ENCODE measurements around the gene CCL25.

CCL25 gene

GRCh38 chr19:8085598-8086408, 33.2 kb downstream of the CCL25 start:
- no peak for DNase-seq (ENCODE audit: low spot score)
- TF ChIP-seq, protein P1, sequence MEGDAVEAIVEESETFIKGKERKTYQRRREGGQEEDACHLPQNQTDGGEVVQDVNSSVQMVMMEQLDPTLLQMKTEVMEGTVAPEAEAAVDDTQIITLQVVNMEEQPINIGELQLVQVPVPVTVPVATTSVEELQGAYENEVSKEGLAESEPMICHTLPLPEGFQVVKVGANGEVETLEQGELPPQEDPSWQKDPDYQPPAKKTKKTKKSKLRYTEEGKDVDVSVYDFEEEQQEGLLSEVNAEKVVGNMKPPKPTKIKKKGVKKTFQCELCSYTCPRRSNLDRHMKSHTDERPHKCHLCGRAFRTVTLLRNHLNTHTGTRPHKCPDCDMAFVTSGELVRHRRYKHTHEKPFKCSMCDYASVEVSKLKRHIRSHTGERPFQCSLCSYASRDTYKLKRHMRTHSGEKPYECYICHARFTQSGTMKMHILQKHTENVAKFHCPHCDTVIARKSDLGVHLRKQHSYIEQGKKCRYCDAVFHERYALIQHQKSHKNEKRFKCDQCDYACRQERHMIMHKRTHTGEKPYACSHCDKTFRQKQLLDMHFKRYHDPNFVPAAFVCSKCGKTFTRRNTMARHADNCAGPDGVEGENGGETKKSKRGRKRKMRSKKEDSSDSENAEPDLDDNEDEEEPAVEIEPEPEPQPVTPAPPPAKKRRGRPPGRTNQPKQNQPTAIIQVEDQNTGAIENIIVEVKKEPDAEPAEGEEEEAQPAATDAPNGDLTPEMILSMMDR (IDR thresholded peaks at IDR 0.05; ENCODE audit: borderline replicate concordance, control extremely low read depth, extremely low read depth, insufficient read depth, missing control alignments), result no peak
- in situ Hi-C loops (cut with MboI; ENCODE audit: low sequenced_read_pairs, unreplicated experiment), result no loop called here

GRCh38 chr19:8086849-8087248, 34.3 kb downstream of the CCL25 start:
- TF ChIP-seq, protein P1 (IDR thresholded peaks at IDR 0.05; ENCODE audit: borderline replicate concordance, control extremely low read depth, extremely low read depth, insufficient read depth, missing control alignments), result no peak
- in situ Hi-C loops (cut with MboI; ENCODE audit: low sequenced_read_pairs, unreplicated experiment), result no loop called here
- DNase-seq (ENCODE audit: low spot score), result no peak

DNA sequence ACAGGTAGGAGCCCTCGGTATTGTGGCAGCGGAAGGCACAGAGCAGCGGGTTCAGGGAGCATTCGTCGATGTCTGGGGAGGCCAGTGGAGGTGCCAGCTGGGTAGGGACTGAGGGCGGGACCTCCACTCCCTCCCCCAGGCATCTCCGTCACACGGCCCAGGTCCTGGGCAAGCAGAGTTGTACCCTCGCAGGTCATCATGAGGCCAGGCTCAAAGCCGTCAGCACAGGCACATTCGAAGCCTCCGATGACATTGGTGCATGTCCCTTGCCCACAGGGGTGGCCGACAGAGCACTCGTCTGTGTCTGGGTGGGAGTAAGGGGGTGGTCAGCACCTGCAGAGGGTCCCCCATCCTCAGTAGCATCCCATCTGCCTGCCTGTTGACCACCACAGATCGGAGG, 35.3 kb downstream of the CCL25 start:
- TF ChIP-seq, protein P1 (IDR thresholded peaks at IDR 0.05; ENCODE audit: borderline replicate concordance, control extremely low read depth, extremely low read depth, insufficient read depth, missing control alignments), result no peak
- in situ Hi-C loops (cut with MboI; ENCODE audit: low sequenced_read_pairs, unreplicated experiment), result no loop called here

DNA sequence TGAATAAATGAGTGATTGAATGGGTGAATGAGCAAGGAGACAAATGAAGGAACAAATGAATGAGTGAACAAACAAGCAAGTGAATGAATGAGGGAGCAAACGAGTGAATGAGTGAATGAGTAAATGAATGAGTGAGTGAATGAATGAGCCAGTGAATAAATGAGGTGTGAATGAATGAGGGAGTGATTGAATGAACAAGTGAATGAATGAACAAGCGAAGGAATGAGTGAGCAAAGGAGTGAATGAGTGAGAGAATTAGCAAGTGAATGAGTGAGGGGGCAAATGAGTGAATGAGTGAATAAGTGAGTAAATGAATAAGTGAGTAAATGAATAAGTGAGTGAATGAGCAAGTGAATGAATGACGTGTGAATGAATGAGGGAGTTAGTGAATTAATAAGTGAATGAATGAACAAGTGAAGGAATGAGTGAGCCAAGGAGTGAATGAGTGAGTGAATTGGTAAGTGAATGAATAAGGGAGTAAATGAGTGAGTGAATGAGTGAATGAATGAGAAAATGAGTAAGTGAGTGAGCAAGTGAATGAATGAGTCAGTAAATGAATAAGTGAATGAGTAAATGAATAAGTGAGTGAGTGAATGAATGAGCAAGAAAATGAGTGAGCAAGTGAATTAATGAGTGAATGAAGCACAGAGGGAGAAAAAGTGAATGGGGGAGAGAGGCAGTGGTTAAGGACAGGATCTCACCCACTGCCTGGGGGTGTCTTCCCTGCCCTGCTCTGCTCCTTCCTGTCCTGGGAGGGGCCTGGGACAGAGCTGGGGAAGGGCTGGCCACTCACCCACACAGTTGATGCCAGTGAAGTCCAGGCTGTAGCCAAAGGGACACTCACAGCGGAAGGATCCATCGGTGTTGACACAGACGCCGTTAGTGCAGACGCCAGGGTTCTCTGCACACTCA, 36.4 kb downstream of the CCL25 start:
- TF ChIP-seq, protein P1 (IDR thresholded peaks at IDR 0.05; ENCODE audit: borderline replicate concordance, control extremely low read depth, extremely low read depth, insufficient read depth, missing control alignments), result no peak
- no peak for DNase-seq (ENCODE audit: low spot score)
- in situ Hi-C loops (cut with MboI; ENCODE audit: low sequenced_read_pairs, unreplicated experiment), result no loop called here

More for the DNA sequence above, 35.3 kb downstream of the CCL25 start:
- DNase-seq (ENCODE audit: low spot score), result no peak

GRCh38 chr19:8089664-8090601, 37.4 kb downstream of the CCL25 start:
- TF ChIP-seq, protein P1 (IDR thresholded peaks at IDR 0.05; ENCODE audit: borderline replicate concordance, control extremely low read depth, extremely low read depth, insufficient read depth, missing control alignments), result no peak
- in situ Hi-C loops (cut with MboI; ENCODE audit: low sequenced_read_pairs, unreplicated experiment), result no loop called here
- DNase-seq (ENCODE audit: low spot score), result no peak

DNA sequence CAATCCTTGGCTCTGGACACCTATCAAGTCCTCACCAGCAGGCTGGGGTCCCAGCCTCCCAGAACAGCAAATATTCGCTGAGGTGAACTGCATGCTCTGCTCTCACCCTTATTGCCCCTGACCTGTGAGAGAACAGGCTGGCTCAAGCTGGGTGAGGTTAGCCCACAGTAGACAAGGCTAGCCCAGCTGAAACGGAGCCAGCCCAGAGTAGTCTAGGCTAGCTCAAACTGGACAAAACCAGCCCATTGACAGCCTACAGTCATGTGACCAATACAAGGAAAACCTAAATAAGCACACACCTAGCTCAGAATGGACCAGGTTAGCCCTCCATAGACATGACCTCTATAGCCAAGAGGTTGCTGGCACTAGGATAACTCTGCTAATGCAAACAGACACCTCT, 38.4 kb downstream of the CCL25 start:
- DNase-seq (ENCODE audit: low spot score), result no peak
- TF ChIP-seq, protein P1 (IDR thresholded peaks at IDR 0.05; ENCODE audit: borderline replicate concordance, control extremely low read depth, extremely low read depth, insufficient read depth, missing control alignments), result no peak
- in situ Hi-C loops (cut with MboI; ENCODE audit: low sequenced_read_pairs, unreplicated experiment), result no loop called here

All from GM13976 (cell line).